K562 (cell line): ENCODE data around the gene DAPP1. TPM values are rescaled to one million over a fixed set of nuclear protein-coding genes. Genes with fewer than 3 reads are reported as not detected.

Experiments
- ATAC-seq: fragments of 200-7000 bp; cut with Tn5 transposase; 3 replicates; pipeline ENCODE4 v1.9.1; 2020; ENCODE audit warnings: moderate library complexity
- BruUV-seq: library from RNA; stranded (reverse); fragments of 400-500 nt; replicated peaks from 2 replicates; lab custom pipeline; 2021; lab: Mats Ljungman, UMichigan
- CTCF ChIA-PET: fragments of 300-600 bp; formaldehyde crosslinking; extraction: SDS; loops from one replicate; lab custom pipeline; 2021; ENCODE audit warnings: low intra/inter-chr PET ratio; lab: Yijun Ruan, JAX
- POLR2A ChIA-PET: fragments of 300-600, 350-650 bp; sonication (Branson Sonifier 250); formaldehyde crosslinking; extraction: SDS; loops from one replicate; lab custom pipeline; 2021; ENCODE audit warnings: antibody characterized with exemption, inconsistent platforms; lab: Yijun Ruan, JAX
- DNase-seq, 4 experiments: peaks; one replicate each; pipeline versions ENCODE4 v3.0.0 to v3.0.0-alpha.2; 2011 to 2018; ENCODE audit warnings: low spot score in 3 of 4, mixed read lengths in 3 of 4; ENCODE audit errors: extremely low read depth in 1 of 4
- FAIRE-seq: peaks from 2 replicates; lab custom pipeline; 2011; peaks lifted over from hg19 to GRCh38; lab: Jason Lieb, UNC
- H2AFZ ChIP-seq: 2 replicates; pipeline ENCODE4 v1.6.0; 2011; ENCODE audit warnings: low read depth, low read length, control low read depth, inconsistent platforms
- H3K27ac ChIP-seq: fragments of 200-600 bp; 3 replicates; pipeline ENCODE4 v1.8.0; 2011; ENCODE audit warnings: low read depth, mild to moderate bottlenecking, control low read depth, inconsistent platforms, low read length, moderate library complexity, mixed read lengths; ENCODE audit errors: extremely low read depth
- H3K27me3 ChIP-seq, 2 experiments: fragments of 300-600 bp in 1 of 2; 2 replicates in 1 of 2; 3 replicates in 1 of 2; pipeline versions ENCODE4 v1.6.0 to v1.8.0; 2011; ENCODE audit warnings: inconsistent platforms in 2 of 2, low read length in 2 of 2, mild to moderate bottlenecking in 1 of 2, mixed read lengths in 1 of 2, moderate library complexity in 1 of 2; ENCODE audit not compliant: control insufficient read depth in 2 of 2, insufficient read depth in 2 of 2
- H3K36me3 ChIP-seq: fragments of 300-600 bp; 3 replicates; pipeline ENCODE4 v1.8.0; 2011; ENCODE audit warnings: mild to moderate bottlenecking, low read length, inconsistent platforms; ENCODE audit not compliant: control insufficient read depth, insufficient read depth
- H3K4me1 ChIP-seq, 2 experiments: fragments of 200-600 bp in 1 of 2; replicated peaks in 1 of 2; 2 replicates in 1 of 2; 3 replicates in 1 of 2; pipeline versions ENCODE4 v1.5.1 to v1.8.0; 2011; ENCODE audit warnings: inconsistent platforms in 2 of 2, low read length in 2 of 2, mild to moderate bottlenecking in 1 of 2, mixed read lengths in 1 of 2, moderate library complexity in 1 of 2; ENCODE audit not compliant: control insufficient read depth in 2 of 2, insufficient read depth in 2 of 2
- H3K4me2 ChIP-seq: 2 replicates; pipeline ENCODE4 v1.6.1; 2011; ENCODE audit warnings: low read length, control low read depth, inconsistent platforms, mixed read lengths; ENCODE audit not compliant: insufficient read depth
- H3K4me3 ChIP-seq: fragments of 200-600 bp; sonication (generic), shearing (Covaris generic); 2 replicates; pipeline ENCODE4 v1.5.1; 2016; ENCODE audit warnings: control low read depth, inconsistent platforms
- H3K79me2 ChIP-seq: fragments of 200-600 bp; 3 replicates; pipeline ENCODE4 v1.8.0; 2011; ENCODE audit warnings: low read length, inconsistent platforms; ENCODE audit not compliant: control insufficient read depth, insufficient read depth
- H3K9ac ChIP-seq, 2 experiments: 2 replicates each; pipeline versions ENCODE4 v1.6.0 to v1.6.1; 2011; ENCODE audit warnings: low read depth in 2 of 2, low read length in 2 of 2, control low read depth in 1 of 2, inconsistent platforms in 1 of 2, mild to moderate bottlenecking in 1 of 2, mixed read lengths in 1 of 2; ENCODE audit not compliant: insufficient read depth in 1 of 2
- H3K9me1 ChIP-seq: one replicate; pipeline ENCODE4 v1.6.0; 2011; ENCODE audit warnings: inconsistent platforms, mild to moderate bottlenecking, low read length, moderate library complexity; ENCODE audit not compliant: control insufficient read depth, insufficient read depth
- H3K9me3 ChIP-seq: replicated peaks from 2 replicates; pipeline ENCODE4 v1.5.1; 2011; ENCODE audit warnings: low read depth, low read length, inconsistent platforms; ENCODE audit not compliant: control insufficient read depth, insufficient read depth
- H4K20me1 ChIP-seq: replicated peaks from 2 replicates; pipeline ENCODE4 v1.6.1; 2011; ENCODE audit warnings: low read length, inconsistent platforms, mixed read lengths; ENCODE audit not compliant: control insufficient read depth, insufficient read depth
- BRF1 ChIP-seq: IDR thresholded peaks from 3 replicates; pipeline ENCODE4 v1.6.1; 2011; ENCODE audit warnings: borderline replicate concordance, mild to moderate bottlenecking; ENCODE audit not compliant: insufficient read length; ENCODE audit errors: extremely low read depth
- CBFA2T3 ChIP-seq: fragments of 450-650 bp; IDR thresholded peaks from 2 replicates; pipeline ENCODE4 v1.6.1; 2017
- CHD1 ChIP-seq: fragments of 200-600 bp; sonication (generic); IDR thresholded peaks from one replicate; pipeline ENCODE4 v1.6.1; 2012; ENCODE audit warnings: mild to moderate bottlenecking, moderate library complexity, low read length, inconsistent platforms
- MEIS2 ChIP-seq: fragments of 450-650 bp; IDR thresholded peaks from 2 replicates; pipeline ENCODE4 v1.6.1; 2014; ENCODE audit warnings: mild to moderate bottlenecking; ENCODE audit not compliant: partially characterized antibody
- NFE2L1 ChIP-seq: fragments of 450-650 bp; IDR thresholded peaks from 2 replicates; pipeline ENCODE4 v1.6.1; 2016; ENCODE audit warnings: missing genetic modification characterization, low read depth, mild to moderate bottlenecking, missing compliant biosample characterization, moderate library complexity, borderline replicate concordance
- XRCC5 ChIP-seq: fragments of 200-400 bp; formaldehyde crosslinking; IDR thresholded peaks from 2 replicates; pipeline ENCODE4 v1.6.1; 2017; ENCODE audit warnings: low read depth, mild to moderate bottlenecking, low read length
- ZBTB17 ChIP-seq: fragments of 450-650 bp; formaldehyde crosslinking; IDR thresholded peaks from 2 replicates; pipeline ENCODE4 v1.4.0; 2020; ENCODE audit warnings: mild to moderate bottlenecking
- WGBS: fragments of 100-300 bp; shearing (Covaris generic); methylation state at CpG from one replicate; pipeline ENCODE4 v1.1.6; 2016; ENCODE audit warnings: low coverage, mixed read lengths; ENCODE audit not compliant: insufficient coverage; ENCODE audit errors: missing lambda C conversion rate; 5-methylcytosine and 5-hydroxymethylcytosine counted together
- in situ Hi-C: fragments of 300-500 bp; cut with MboI; formaldehyde crosslinking; loops from 4 replicates; pipeline ENCODE4 v1.15.0; 2018; ENCODE audit warnings: inconsistent platforms, mixed read lengths
- intact Hi-C: fragments of 100-400 bp; cut with micrococcal nuclease; formaldehyde crosslinking; loops from 2 replicates; pipeline ENCODE4 v1.14.2; 2022
- polyA plus RNA-seq, 8 experiments: library from polyadenylated mRNA; depleted of rRNA in 4 of 8; stranded (reverse) in 5 of 8; unstranded in 3 of 8; fragments of >200 nt; fragmentation: Nextera tagmentation in 2 of 8; fragmentation: Illumina TruSeq in 1 of 8; extraction: Ambion mirVana in 2 of 8; extraction: Trizol in 1 of 8; gene quantifications; 2 replicates each; pipeline versions ENCODE4 v1.2.1 to v1.2.3, GENCODE V29; 2011 to 2014; ENCODE audit warnings: inconsistent platforms in 1 of 8, missing spikeins in 1 of 8
- total RNA-seq, 7 experiments: library from RNA; depleted of rRNA in 6 of 7; stranded (reverse); fragments of >200 nt in 6 of 7; fragmentation: Illumina TruSeq in 2 of 7; extraction: Trizol in 2 of 7; gene quantifications; 2 replicates each; pipeline versions ENCODE4 v1.2.1 to v1.2.3, GENCODE V29; 2011 to 2021; ENCODE audit warnings: low replicate concordance in 1 of 7
- TF ChIP-seq, protein P1 (sequence below): fragments of 450-650 bp; IDR thresholded peaks from 2 replicates; pipeline ENCODE4 v1.6.1; 2016
- TF ChIP-seq, protein P2 (sequence below): IDR thresholded peaks from 2 replicates; pipeline ENCODE4 v1.6.1; 2011; ENCODE audit not compliant: insufficient read length; ENCODE audit errors: extremely low read depth
- TF ChIP-seq, protein P3 (sequence below), 2 experiments: IDR thresholded peaks in 1 of 2; conservative IDR thresholded peaks in 1 of 2; 2 replicates each; pipeline ENCODE4 v1.6.1; 2016; ENCODE audit warnings: low read depth in 2 of 2, mild to moderate bottlenecking in 1 of 2, missing compliant biosample characterization in 1 of 2, missing genetic modification characterization in 1 of 2, moderate library complexity in 1 of 2

DAPP1 gene
- total and polyA plus RNA-seq, 9 of the 15 experiments (the other 6 are each of a cell fraction or from before 2014, with no cell fraction given) = 1.9 to 7.2 (median 3.6) TPM

DNA sequence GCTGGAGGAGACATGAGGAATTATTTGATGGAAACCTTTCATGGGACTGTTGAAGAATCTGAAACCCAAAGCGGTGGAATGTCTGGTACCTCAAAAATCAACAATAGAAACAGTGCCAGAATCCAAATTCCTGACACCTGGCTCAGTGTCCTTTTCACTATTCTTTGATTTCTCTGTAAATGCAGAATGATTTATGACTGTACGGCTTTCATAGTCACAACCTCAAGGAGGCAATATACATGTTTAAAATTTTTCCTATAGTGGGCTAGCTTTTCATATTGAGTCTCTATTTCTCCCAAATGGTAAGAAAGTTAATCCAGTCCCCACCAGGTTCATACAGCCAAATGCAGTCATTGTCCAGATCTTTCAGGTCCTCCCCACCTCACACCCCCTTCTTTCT, 19.3 kb downstream of the DAPP1 start:
- BruUV-seq = no TSS peak
- H3K9ac ChIP-seq = no peak overlapping the region
- CTCF ChIA-PET = no interaction called here
- in situ Hi-C loops = no loop called here
- no peak overlapping the region for H3K4me2 ChIP-seq
- no peaks in the 10 kb centered on the region for H3K9me1 ChIP-seq
- no peak for FAIRE-seq
- TF ChIP-seq BRF1 (no peak), ZBTB17 (no peak), CBFA2T3 (no peak), NFE2L1 (no peak), MEIS2 (peak; percentile 40), CHD1 (no peak), XRCC5 (no peak)
- TF ChIP-seq, protein P1, sequence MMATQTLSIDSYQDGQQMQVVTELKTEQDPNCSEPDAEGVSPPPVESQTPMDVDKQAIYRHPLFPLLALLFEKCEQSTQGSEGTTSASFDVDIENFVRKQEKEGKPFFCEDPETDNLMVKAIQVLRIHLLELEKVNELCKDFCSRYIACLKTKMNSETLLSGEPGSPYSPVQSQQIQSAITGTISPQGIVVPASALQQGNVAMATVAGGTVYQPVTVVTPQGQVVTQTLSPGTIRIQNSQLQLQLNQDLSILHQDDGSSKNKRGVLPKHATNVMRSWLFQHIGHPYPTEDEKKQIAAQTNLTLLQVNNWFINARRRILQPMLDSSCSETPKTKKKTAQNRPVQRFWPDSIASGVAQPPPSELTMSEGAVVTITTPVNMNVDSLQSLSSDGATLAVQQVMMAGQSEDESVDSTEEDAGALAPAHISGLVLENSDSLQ = peak; percentile 54
- TF ChIP-seq, protein P2, sequence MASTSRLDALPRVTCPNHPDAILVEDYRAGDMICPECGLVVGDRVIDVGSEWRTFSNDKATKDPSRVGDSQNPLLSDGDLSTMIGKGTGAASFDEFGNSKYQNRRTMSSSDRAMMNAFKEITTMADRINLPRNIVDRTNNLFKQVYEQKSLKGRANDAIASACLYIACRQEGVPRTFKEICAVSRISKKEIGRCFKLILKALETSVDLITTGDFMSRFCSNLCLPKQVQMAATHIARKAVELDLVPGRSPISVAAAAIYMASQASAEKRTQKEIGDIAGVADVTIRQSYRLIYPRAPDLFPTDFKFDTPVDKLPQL = no peak
- TF ChIP-seq, protein P3, sequence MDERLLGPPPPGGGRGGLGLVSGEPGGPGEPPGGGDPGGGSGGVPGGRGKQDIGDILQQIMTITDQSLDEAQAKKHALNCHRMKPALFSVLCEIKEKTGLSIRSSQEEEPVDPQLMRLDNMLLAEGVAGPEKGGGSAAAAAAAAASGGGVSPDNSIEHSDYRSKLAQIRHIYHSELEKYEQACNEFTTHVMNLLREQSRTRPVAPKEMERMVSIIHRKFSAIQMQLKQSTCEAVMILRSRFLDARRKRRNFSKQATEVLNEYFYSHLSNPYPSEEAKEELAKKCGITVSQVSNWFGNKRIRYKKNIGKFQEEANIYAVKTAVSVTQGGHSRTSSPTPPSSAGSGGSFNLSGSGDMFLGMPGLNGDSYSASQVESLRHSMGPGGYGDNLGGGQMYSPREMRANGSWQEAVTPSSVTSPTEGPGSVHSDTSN (CRISPR knock-in tag; IDR thresholded peaks at IDR 0.05; ENCODE audit: low read depth) = no peak
- TF ChIP-seq, protein P3 (tag; conservative IDR thresholded peaks at IDR 0.05; ENCODE audit: low read depth) = peak; percentile 54
- TF ChIP-seq, all 486 proteins: peak for 3
- H3K4me1 ChIP-seq = peaks cover 0 to under 1% of the 10 kb centered on the region in 2 experiments; a peak in 2 of 5 replicates
- H3K27ac ChIP-seq = no peak overlapping the region
- POLR2A ChIA-PET = interaction anchor here (1.9 kb wide), 1 partner anchor 113 kb away, joined by 5 read pairs; no protein-coding TSS in a partner anchor
- no peaks in the 10 kb centered on the region for H3K27me3 ChIP-seq
- DNase-seq = no peak
- H3K4me3 ChIP-seq = no peak overlapping the region
- no peaks in the 10 kb centered on the region for H3K79me2 ChIP-seq
- intact Hi-C loops = no loop called here
- ATAC-seq = no peak
- H4K20me1 ChIP-seq = no peaks in the 10 kb centered on the region
- H3K9me3 ChIP-seq = no peaks in the 10 kb centered on the region
- no peak overlapping the region for H2AFZ ChIP-seq
- 63% methylated on average over 2 of the region's 2 CpGs for WGBS
- H3K36me3 ChIP-seq = no peaks in the 10 kb centered on the region
